ENCODE data around the gene MUL1. TPM values are rescaled to one million over a fixed set of nuclear protein-coding genes. Genes with fewer than 3 reads are reported as not detected.

The MUL1 gene
- total and polyA plus RNA-seq, 9 of the 15 experiments (the other 6 are each of a cell fraction or from before 2014, with no cell fraction given), result 10.4 to 32.9 (median 19.3) TPM

DNA sequence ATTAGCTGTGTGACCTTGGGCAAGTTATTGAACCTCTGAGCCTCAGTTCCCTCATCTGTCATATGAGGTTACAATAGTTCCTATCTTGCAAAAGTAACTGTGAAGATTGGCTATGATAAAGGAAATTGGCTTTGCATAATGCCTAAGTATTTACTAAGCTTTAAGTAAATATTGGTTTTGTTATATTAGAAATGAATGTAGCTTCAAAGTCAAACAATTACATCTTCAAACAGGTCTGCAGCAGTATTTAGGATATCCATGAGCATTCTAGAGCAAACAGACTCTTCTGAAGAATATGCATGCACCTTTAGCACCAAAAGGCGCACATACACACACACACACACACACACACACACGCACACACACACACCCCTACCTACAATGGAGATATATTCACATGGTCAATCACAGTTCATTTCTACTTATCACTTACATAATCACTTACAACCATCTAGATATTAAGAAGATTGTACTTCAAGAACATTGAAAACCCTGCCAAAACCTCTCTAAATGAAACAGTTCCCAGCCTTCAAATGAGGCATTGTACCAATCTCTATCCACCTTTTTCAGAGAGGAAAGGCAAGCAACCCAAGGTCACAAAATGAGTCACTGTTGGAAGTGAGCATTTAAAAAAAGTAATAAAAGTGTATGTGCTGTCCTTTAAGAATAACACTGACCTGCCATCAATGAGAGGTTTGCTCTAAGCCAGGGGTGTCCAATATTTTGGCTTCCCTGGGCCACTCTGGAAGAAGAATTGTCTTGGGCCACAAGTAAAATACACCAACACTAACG, 31.0 kb upstream of the MUL1 start:
- Histone ChIP-seq H3K9me1 (ENCODE audit: control insufficient read depth, insufficient read depth, low read length) (no peaks in the 10 kb centered on the region), H4K20me1 (replicated peaks; ENCODE audit: control insufficient read depth, insufficient read depth, low read length) (peaks cover 7% of the 10 kb centered on the region; the same call in 1 of the 2 replicates), H3K36me3 (ENCODE audit: control insufficient read depth, insufficient read depth, low read length) (no peaks in the 10 kb centered on the region), H3K4me3 (no peak overlapping the region), H3K4me1 (replicated peaks in 1 of 2; ENCODE audit: control insufficient read depth in 2 of 2, insufficient read depth in 2 of 2, low read length in 2 of 2) (no peaks in the 10 kb centered on the region), H3K27me3 (ENCODE audit: control insufficient read depth in 2 of 2, insufficient read depth in 2 of 2, low read length in 2 of 2) (peaks cover 53 to 78% of the 10 kb centered on the region in 2 experiments), H2AFZ (ENCODE audit: low read depth, low read length) (no peak overlapping the region), H3K79me2 (ENCODE audit: control insufficient read depth, insufficient read depth, low read length) (no peaks in the 10 kb centered on the region), H3K9ac (ENCODE audit: insufficient read depth in 1 of 2, low read depth in 2 of 2, low read length in 2 of 2) (no peak overlapping the region), H3K27ac (ENCODE audit: extremely low read depth, low read depth, low read length) (no peak overlapping the region), H3K9me3 (replicated peaks; ENCODE audit: control insufficient read depth, insufficient read depth, low read depth, low read length) (no peaks in the 10 kb centered on the region), H3K4me2 (ENCODE audit: insufficient read depth, low read length) (no peak overlapping the region)
- ChIA-PET CTCF (ENCODE audit: low intra/inter-chr PET ratio) (interaction anchor here (0.6 kb wide), 1 partner anchor 38 kb away, joined by 7 read pairs; no protein-coding TSS in a partner anchor), POLR2A (interaction anchor here (0.6 to 3.0 kb wide), 5 partner anchors 9 to 221 kb away, joined by 3 to 10 read pairs (median 5); no protein-coding TSS in a partner anchor)
- intact Hi-C loops (cut with micrococcal nuclease) (no loop called here), in situ Hi-C loops (cut with MboI) (no loop called here)
- ATAC-seq, result no peak
- TF ChIP-seq SRF (CRISPR knock-in tag; IDR thresholded peaks at IDR 0.05) (no peak), SAFB2 (IDR thresholded peaks at IDR 0.05; ENCODE audit: borderline replicate concordance, low read depth, low read length, severe bottlenecking) (no peak), SMAD2 (IDR thresholded peaks at IDR 0.05; ENCODE audit: low read depth, low read length) (no peak), ZNF589 (CRISPR knock-in tag; IDR thresholded peaks at IDR 0.05; ENCODE audit: low read depth) (no peak), RBM17 (IDR thresholded peaks at IDR 0.05; ENCODE audit: borderline replicate concordance, low read depth, low read length) (no peak), ZNF830 (CRISPR knock-in tag; IDR thresholded peaks at IDR 0.05) (no peak), ZKSCAN3 (CRISPR knock-in tag; IDR thresholded peaks at IDR 0.05) (no peak), HMG20B (CRISPR knock-in tag; IDR thresholded peaks at IDR 0.05) (no peak), ZFP36 (IDR thresholded peaks at IDR 0.05; ENCODE audit: low read depth, low read length, partially characterized antibody) (no peak), FOSL1 (tag; conservative IDR thresholded peaks at IDR 0.05) (no peak), SMARCB1 (IDR thresholded peaks at IDR 0.05; ENCODE audit: insufficient read length, low read depth) (no peak)
- TF ChIP-seq, protein P1, sequence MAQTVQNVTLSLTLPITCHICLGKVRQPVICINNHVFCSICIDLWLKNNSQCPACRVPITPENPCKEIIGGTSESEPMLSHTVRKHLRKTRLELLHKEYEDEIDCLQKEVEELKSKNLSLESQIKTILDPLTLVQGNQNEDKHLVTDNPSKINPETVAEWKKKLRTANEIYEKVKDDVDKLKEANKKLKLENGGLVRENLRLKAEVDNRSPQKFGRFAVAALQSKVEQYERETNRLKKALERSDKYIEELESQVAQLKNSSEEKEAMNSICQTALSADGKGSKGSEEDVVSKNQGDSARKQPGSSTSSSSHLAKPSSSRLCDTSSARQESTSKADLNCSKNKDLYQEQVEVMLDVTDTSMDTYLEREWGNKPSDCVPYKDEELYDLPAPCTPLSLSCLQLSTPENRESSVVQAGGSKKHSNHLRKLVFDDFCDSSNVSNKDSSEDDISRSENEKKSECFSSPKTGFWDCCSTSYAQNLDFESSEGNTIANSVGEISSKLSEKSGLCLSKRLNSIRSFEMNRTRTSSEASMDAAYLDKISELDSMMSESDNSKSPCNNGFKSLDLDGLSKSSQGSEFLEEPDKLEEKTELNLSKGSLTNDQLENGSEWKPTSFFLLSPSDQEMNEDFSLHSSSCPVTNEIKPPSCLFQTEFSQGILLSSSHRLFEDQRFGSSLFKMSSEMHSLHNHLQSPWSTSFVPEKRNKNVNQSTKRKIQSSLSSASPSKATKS (CRISPR knock-in tag; IDR thresholded peaks at IDR 0.05), result no peak
- TF ChIP-seq, protein P2, sequence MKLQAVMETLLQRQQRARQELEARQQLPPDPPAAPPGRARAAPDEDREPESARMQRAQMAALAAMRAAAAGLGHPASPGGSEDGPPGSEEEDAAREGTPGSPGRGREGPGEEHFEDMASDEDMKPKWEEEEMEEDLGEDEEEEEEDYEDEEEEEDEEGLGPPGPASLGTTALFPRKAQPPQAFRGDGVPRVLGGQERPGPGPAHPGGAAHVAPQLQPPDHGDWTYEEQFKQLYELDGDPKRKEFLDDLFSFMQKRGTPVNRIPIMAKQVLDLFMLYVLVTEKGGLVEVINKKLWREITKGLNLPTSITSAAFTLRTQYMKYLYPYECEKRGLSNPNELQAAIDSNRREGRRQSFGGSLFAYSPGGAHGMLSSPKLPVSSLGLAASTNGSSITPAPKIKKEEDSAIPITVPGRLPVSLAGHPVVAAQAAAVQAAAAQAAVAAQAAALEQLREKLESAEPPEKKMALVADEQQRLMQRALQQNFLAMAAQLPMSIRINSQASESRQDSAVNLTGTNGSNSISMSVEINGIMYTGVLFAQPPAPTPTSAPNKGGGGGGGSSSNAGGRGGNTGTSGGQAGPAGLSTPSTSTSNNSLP (IDR thresholded peaks at IDR 0.05; ENCODE audit: borderline replicate concordance, low read depth, low read length), result no peak
- TF ChIP-seq, protein P3, sequence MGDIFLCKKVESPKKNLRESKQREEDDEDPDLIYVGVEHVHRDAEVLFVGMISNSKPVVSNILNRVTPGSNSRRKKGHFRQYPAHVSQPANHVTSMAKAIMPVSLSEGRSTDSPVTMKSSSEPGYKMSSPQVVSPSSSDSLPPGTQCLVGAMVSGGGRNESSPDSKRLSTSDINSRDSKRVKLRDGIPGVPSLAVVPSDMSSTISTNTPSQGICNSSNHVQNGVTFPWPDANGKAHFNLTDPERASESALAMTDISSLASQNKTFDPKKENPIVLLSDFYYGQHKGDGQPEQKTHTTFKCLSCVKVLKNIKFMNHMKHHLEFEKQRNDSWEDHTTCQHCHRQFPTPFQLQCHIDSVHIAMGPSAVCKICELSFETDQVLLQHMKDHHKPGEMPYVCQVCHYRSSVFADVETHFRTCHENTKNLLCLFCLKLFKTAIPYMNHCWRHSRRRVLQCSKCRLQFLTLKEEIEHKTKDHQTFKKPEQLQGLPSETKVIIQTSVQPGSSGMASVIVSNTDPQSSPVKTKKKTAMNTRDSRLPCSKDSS (IDR thresholded peaks at IDR 0.05; ENCODE audit: low read depth, partially characterized antibody), result no peak
- DNase-seq (ENCODE audit: extremely low read depth in 1 of 4, low spot score in 3 of 4), result no peak
- no peak for FAIRE-seq
- no TSS peak for BruUV-seq (replicated peaks)
- WGBS (ENCODE audit: insufficient coverage, low coverage, missing lambda C conversion rate), result 3% methylated on average over 3 of the region's 3 CpGs
